Fibroblast of the conjunctiva (primary cell): Measurements from ENCODE around the gene RADIL.
A peak's percentile ranks its signal among the peaks of the same experiment; 100 is the strongest.

ENCODE experiments used
- DNase-seq: peaks from one replicate; pipeline ENCODE4 v3.0.0-alpha.2; 2010; ENCODE audit warnings: low read depth

The RADIL gene

GRCh38 chr7:4775250-4775847 lies 108.2 kb downstream of the RADIL start, which contains the start of gene AP5Z1:
Gene AP5Z1 (plus strand): TSS chr7:4775623. CDS start chr7:4775716, 93 bp downstream.
- peak; percentile 94 for DNase-seq

- DNase-seq, result no peak
These were observed 108.8 kb downstream of the RADIL start for GRCh38 chr7:4774658-4775249.

- no peak for DNase-seq
These were observed 109.5 kb downstream of the RADIL start for GRCh38 chr7:4774007-4774406.

- DNase-seq, result no peak
These were observed 111.2 kb downstream of the RADIL start for GRCh38 chr7:4772306-4772705.

GRCh38 chr7:4771737-4772136 lies 111.8 kb downstream of the RADIL start:
- DNase-seq, result no peak

- DNase-seq, result no peak
These were observed 112.6 kb downstream of the RADIL start for GRCh38 chr7:4770886-4771285.

- DNase-seq, result no peak
These were observed 113.8 kb downstream of the RADIL start for GRCh38 chr7:4769761-4770160.

GRCh38 chr7:4768597-4769569 lies 114.6 kb downstream of the RADIL start:
- DNase-seq, result no peak

- no peak for DNase-seq
These were observed 116.6 kb downstream of the RADIL start for GRCh38 chr7:4766666-4767519.

- DNase-seq, result no peak
These were observed 117.6 kb downstream of the RADIL start for GRCh38 chr7:4765776-4766490.

GRCh38 chr7:4764402-4765007 lies 119.0 kb downstream of the RADIL start:
- no peak for DNase-seq

GRCh38 chr7:4763794-4764185 lies 119.7 kb downstream of the RADIL start:
- DNase-seq, result no peak

GRCh38 chr7:4763091-4763793 lies 120.3 kb downstream of the RADIL start:
- no peak for DNase-seq

- no peak for DNase-seq
These were observed 121.1 kb downstream of the RADIL start for GRCh38 chr7:4762121-4763055.

- DNase-seq, result no peak
These were observed 122.6 kb downstream of the RADIL start for GRCh38 chr7:4760952-4761351.

GRCh38 chr7:4759211-4759610 lies 124.3 kb downstream of the RADIL start:
- DNase-seq, result no peak

GRCh38 chr7:4758791-4759190 lies 124.7 kb downstream of the RADIL start:
- no peak for DNase-seq

- no peak for DNase-seq
These were observed 125.4 kb downstream of the RADIL start for GRCh38 chr7:4758111-4758510.

- no peak for DNase-seq
These were observed 128.5 kb downstream of the RADIL start for GRCh38 chr7:4755045-4755444.
